HEK293T (cell line): ENCODE data around the gene NPR3.

Experiments
- ARNT ChIP-seq: fragments of 450-650 bp; IDR thresholded peaks from 2 replicates; pipeline ENCODE4 v1.6.1; 2017; ENCODE audit warnings: mild to moderate bottlenecking
- BHLHE40 ChIP-seq: fragments of 450-650 bp; IDR thresholded peaks from 2 replicates; pipeline ENCODE4 v1.6.1; 2016; ENCODE audit warnings: mild to moderate bottlenecking, moderate library complexity, borderline replicate concordance
- ELF4 ChIP-seq: fragments of 450-650 bp; IDR thresholded peaks from 2 replicates; pipeline ENCODE4 v1.6.1; 2017; ENCODE audit warnings: antibody characterized with exemption
- FOXA1 ChIP-seq: fragments of 450-650 bp; IDR thresholded peaks from 2 replicates; pipeline ENCODE4 v1.6.1; 2016; ENCODE audit warnings: mild to moderate bottlenecking
- FOXK2 ChIP-seq: fragments of 450-650 bp; IDR thresholded peaks from 2 replicates; pipeline ENCODE4 v1.6.1; 2016; ENCODE audit warnings: mild to moderate bottlenecking
- FOXM1 ChIP-seq: fragments of 450-650 bp; IDR thresholded peaks from 2 replicates; pipeline ENCODE4 v1.6.1; 2017; ENCODE audit warnings: mild to moderate bottlenecking, borderline replicate concordance
- HDGF ChIP-seq: fragments of 450-650 bp; IDR thresholded peaks from 2 replicates; pipeline ENCODE4 v1.6.1; 2017; ENCODE audit warnings: antibody characterized with exemption, borderline replicate concordance
- LEF1 ChIP-seq: fragments of 450-650 bp; IDR thresholded peaks from 2 replicates; pipeline ENCODE4 v1.6.1; 2017; ENCODE audit warnings: mild to moderate bottlenecking, borderline replicate concordance
- NFRKB ChIP-seq: fragments of 450-650 bp; IDR thresholded peaks from 2 replicates; pipeline ENCODE4 v1.6.1; 2016; ENCODE audit warnings: mild to moderate bottlenecking, moderate library complexity
- PKNOX1 ChIP-seq: fragments of 450-650 bp; IDR thresholded peaks from 2 replicates; pipeline ENCODE4 v1.6.1; 2016
- SP1 ChIP-seq: fragments of 450-650 bp; IDR thresholded peaks from 2 replicates; pipeline ENCODE4 v1.6.1; 2017
- SUZ12 ChIP-seq: fragments of 450-650 bp; IDR thresholded peaks from 2 replicates; pipeline ENCODE4 v1.6.1; 2016; ENCODE audit warnings: mild to moderate bottlenecking
- TARDBP ChIP-seq: fragments of 450-650 bp; IDR thresholded peaks from 2 replicates; pipeline ENCODE4 v1.6.1; 2016
- ZNF384 ChIP-seq: fragments of 450-650 bp; IDR thresholded peaks from 2 replicates; pipeline ENCODE4 v1.6.1; 2016

- no peak for TF ChIP-seq SP1
- TF ChIP-seq ARNT: no peak
- TF ChIP-seq BHLHE40: no peak
- no peak for TF ChIP-seq HDGF
- TF ChIP-seq NFRKB: no peak
- TF ChIP-seq SUZ12: no peak
- TF ChIP-seq PKNOX1: no peak
- TF ChIP-seq FOXK2: no peak
- TF ChIP-seq ELF4: no peak
- TF ChIP-seq TARDBP: no peak
- no peak for TF ChIP-seq ZNF384
- no peak for TF ChIP-seq LEF1
- no peak for TF ChIP-seq FOXA1
- TF ChIP-seq FOXM1: no peak
Measured at GRCh38 chr5:32679218-32679617, 31.9 kb upstream of the NPR3 start.
